ENCODE results near the gene CCNI. TPM values are rescaled to one million over a fixed set of nuclear protein-coding genes. Genes with fewer than 3 reads are reported as not detected.
A peak's percentile ranks its signal among the peaks of the same experiment; 100 is the strongest.

CCNI gene
- total and polyA plus RNA-seq, 4 experiments from 2014 or later: 226 to 370 (median 356) TPM

- Mint-ChIP-seq H3K9me3 (no peaks in the 10 kb centered on the region), H3K4me3 (no peak overlapping the region), H3K27me3 (no peaks in the 10 kb centered on the region), H3K36me3 (peaks cover 29 to 69% of the 10 kb centered on the region in 2 donors), H3K4me1 (peaks cover 13 to 29% (median 19%) of the 10 kb centered on the region in 4 donors), H3K27ac (peak overlapping the region in 3 of 7 donors; percentile 12 to 58 (median 13))
- Histone ChIP-seq H3K9me3 (ENCODE audit: control insufficient read depth in 1 of 2, low read length in 2 of 2) (no peaks in the 10 kb centered on the region), H3K4me3 (ENCODE audit: low read length in 2 of 2) (no peak overlapping the region), H3K27ac (ENCODE audit: low read depth, low read length) (no peak overlapping the region), H3K27me3 (ENCODE audit: insufficient read depth, low read length) (no peaks in the 10 kb centered on the region), H3K4me1 (ENCODE audit: insufficient read depth, low read length) (peaks cover 20% of the 10 kb centered on the region), H3K36me3 (ENCODE audit: insufficient read depth, low read length) (peaks cover 50% of the 10 kb centered on the region)
- DNase-seq: no peak
- intact Hi-C loops (cut with micrococcal nuclease): no loop called here
- CTCF ChIA-PET (ENCODE audit: partially characterized antibody): interaction anchor here (1.8 to 3.2 kb wide), 2 partner anchors 11 to 140 kb away, joined by 5 to 7 read pairs; no protein-coding TSS in a partner anchor
- POLR2A ChIA-PET (ENCODE audit: partially characterized antibody): interaction anchor here (1.4 kb wide), 1 partner anchor 10 kb away, joined by 4 read pairs; no protein-coding TSS in a partner anchor
These were observed 12.9 kb downstream of the CCNI start for GRCh38 chr4:77062856-77063255.

GRCh38 chr4:77052352-77052751 is 23.4 kb downstream of the CCNI start:
- POLR2A ChIA-PET (ENCODE audit: partially characterized antibody): interaction anchor here (1.0 to 2.7 kb wide), 3 partner anchors 21 to 29 kb away, joined by 3 to 7 read pairs (median 4); no protein-coding TSS in a partner anchor
- DNase-seq: peak in 4 of 5 donors; percentile 38 to 59 (median 42)
- Histone ChIP-seq H3K4me1 (ENCODE audit: insufficient read depth, low read length) (no peaks in the 10 kb centered on the region), H3K27me3 (ENCODE audit: insufficient read depth, low read length) (no peaks in the 10 kb centered on the region), H3K36me3 (ENCODE audit: insufficient read depth, low read length) (peaks cover 62% of the 10 kb centered on the region), H3K27ac (ENCODE audit: low read depth, low read length) (no peak overlapping the region), H3K4me3 (ENCODE audit: low read length in 2 of 2) (no peak overlapping the region), H3K9me3 (ENCODE audit: control insufficient read depth in 1 of 2, low read length in 2 of 2) (no peaks in the 10 kb centered on the region)
- Mint-ChIP-seq H3K27me3 (no peaks in the 10 kb centered on the region), H3K27ac (peak overlapping the region in 6 of 7 donors; percentile 61 to 70 (median 68)), H3K9me3 (no peaks in the 10 kb centered on the region), H3K4me3 (no peak overlapping the region), H3K4me1 (peaks cover 0 to 15% (median 5%) of the 10 kb centered on the region in 4 donors), H3K36me3 (peaks cover 42 to 72% of the 10 kb centered on the region in 2 donors)
- intact Hi-C loops (cut with micrococcal nuclease): loop anchor here (1.0 to 2.0 kb wide), 2 partner anchors 20 to 151 kb away; no protein-coding TSS in a partner anchor
- CTCF ChIA-PET (ENCODE audit: partially characterized antibody): interaction anchor here (0.7 to 9.5 kb wide), 19 partner anchors 7 to 155 kb away, joined by 3 to 148 read pairs (median 6); no protein-coding TSS in a partner anchor

DNA sequence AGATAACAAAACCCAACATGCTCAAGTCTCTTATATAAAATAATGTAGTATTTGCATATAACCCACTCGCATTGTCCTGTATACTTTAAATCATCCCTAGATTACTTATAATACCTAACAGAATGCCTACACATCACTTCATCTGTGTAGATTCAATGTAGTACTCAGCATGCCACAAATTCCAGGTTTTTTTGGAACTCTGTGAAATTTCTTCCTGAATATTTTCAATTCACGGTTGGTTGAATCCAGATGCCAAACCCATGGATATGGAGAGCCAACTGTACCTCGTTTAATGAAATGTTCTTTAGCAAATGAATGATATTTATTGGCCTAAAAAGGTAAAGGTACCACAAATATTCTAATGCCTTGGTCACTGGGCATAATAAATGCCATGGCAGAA is 24.8 kb downstream of the CCNI start:
- H3K27ac Mint-ChIP-seq: peak overlapping the region in 3 of 7 donors; percentile 10 to 58 (median 29)
- Histone ChIP-seq H3K27me3 (ENCODE audit: insufficient read depth, low read length) (no peaks in the 10 kb centered on the region), H3K4me1 (ENCODE audit: insufficient read depth, low read length) (no peaks in the 10 kb centered on the region), H3K4me3 (ENCODE audit: low read length in 2 of 2) (no peak overlapping the region), H3K9me3 (ENCODE audit: control insufficient read depth in 1 of 2, low read length in 2 of 2) (no peaks in the 10 kb centered on the region), H3K27ac (ENCODE audit: low read depth, low read length) (no peak overlapping the region), H3K36me3 (ENCODE audit: insufficient read depth, low read length) (peaks cover 54% of the 10 kb centered on the region)
- no peaks in the 10 kb centered on the region for H3K9me3 Mint-ChIP-seq
- H3K4me1 Mint-ChIP-seq: peaks cover 0 to 8% (median 3%) of the 10 kb centered on the region in 4 donors
- no peak overlapping the region for H3K4me3 Mint-ChIP-seq
- ChIA-PET POLR2A (ENCODE audit: partially characterized antibody) (no interaction called here), CTCF (ENCODE audit: partially characterized antibody) (interaction anchor here (1.3 to 9.5 kb wide), 5 partner anchors 19 to 157 kb away, joined by 3 to 148 read pairs (median 10); no protein-coding TSS in a partner anchor)
- H3K36me3 Mint-ChIP-seq: peaks cover 33 to 76% of the 10 kb centered on the region in 2 donors
- DNase-seq: no peak
- intact Hi-C loops (cut with micrococcal nuclease): no loop called here
- H3K27me3 Mint-ChIP-seq: no peaks in the 10 kb centered on the region

DNA sequence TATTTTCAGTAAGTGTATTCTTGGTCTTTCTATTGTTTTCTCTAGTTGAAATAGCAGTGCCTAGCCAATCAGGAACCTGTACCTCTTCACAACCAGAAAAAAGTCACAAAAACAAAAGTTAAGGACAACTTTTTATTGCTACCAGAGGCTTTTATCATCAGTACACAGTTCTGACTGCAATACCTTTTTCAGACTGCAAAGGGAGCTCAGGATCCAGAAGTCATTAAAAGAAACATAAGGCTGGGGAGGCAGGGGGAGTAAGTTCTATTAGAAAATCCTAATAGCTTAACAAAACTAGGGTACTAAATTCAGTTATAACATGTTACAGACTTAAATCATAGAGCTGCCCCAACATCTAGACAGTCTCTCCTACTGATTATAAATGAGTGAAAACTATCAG is 28.8 kb downstream of the CCNI start:
- H3K4me1 Mint-ChIP-seq: peaks cover 3 to 10% (median 8%) of the 10 kb centered on the region in 4 donors
- CTCF ChIA-PET (ENCODE audit: partially characterized antibody): interaction anchor here (0.5 to 5.7 kb wide), 9 partner anchors 12 to 514 kb away, joined by 3 to 75 read pairs (median 4); no protein-coding TSS in a partner anchor
- Histone ChIP-seq H3K4me3 (ENCODE audit: low read length in 2 of 2) (no peak overlapping the region), H3K27me3 (ENCODE audit: insufficient read depth, low read length) (no peaks in the 10 kb centered on the region), H3K36me3 (ENCODE audit: insufficient read depth, low read length) (peaks cover 27% of the 10 kb centered on the region), H3K27ac (ENCODE audit: low read depth, low read length) (no peak overlapping the region), H3K4me1 (ENCODE audit: insufficient read depth, low read length) (peaks cover 9% of the 10 kb centered on the region), H3K9me3 (ENCODE audit: control insufficient read depth in 1 of 2, low read length in 2 of 2) (no peaks in the 10 kb centered on the region)
- no peaks in the 10 kb centered on the region for H3K27me3 Mint-ChIP-seq
- peak overlapping the region in 4 of 7 donors; percentile 2 to 85 (median 62) for H3K27ac Mint-ChIP-seq
- intact Hi-C loops (cut with micrococcal nuclease): loop anchor here (1.0 to 10.0 kb wide), 4 partner anchors 150 to 616 kb away; partner anchors contain the start of gene SOWAHB
- no peaks in the 10 kb centered on the region for H3K9me3 Mint-ChIP-seq
- POLR2A ChIA-PET (ENCODE audit: partially characterized antibody): interaction anchor here (0.6 to 1.0 kb wide), 2 partner anchors 38 to 48 kb away, joined by 4 to 5 read pairs; no protein-coding TSS in a partner anchor
- H3K36me3 Mint-ChIP-seq: peaks cover 24 to 53% of the 10 kb centered on the region in 2 donors
- H3K4me3 Mint-ChIP-seq: no peak overlapping the region
- DNase-seq: no peak

- Histone ChIP-seq H3K27me3 (ENCODE audit: insufficient read depth, low read length) (no peaks in the 10 kb centered on the region), H3K36me3 (ENCODE audit: insufficient read depth, low read length) (peaks cover 16% of the 10 kb centered on the region), H3K27ac (ENCODE audit: low read depth, low read length) (no peak overlapping the region), H3K9me3 (ENCODE audit: control insufficient read depth in 1 of 2, low read length in 2 of 2) (no peaks in the 10 kb centered on the region), H3K4me1 (ENCODE audit: insufficient read depth, low read length) (peaks cover 9% of the 10 kb centered on the region), H3K4me3 (ENCODE audit: low read length in 2 of 2) (no peak overlapping the region)
- Mint-ChIP-seq H3K27me3 (no peaks in the 10 kb centered on the region), H3K4me3 (no peak overlapping the region), H3K9me3 (no peaks in the 10 kb centered on the region), H3K4me1 (peaks cover 3 to 10% (median 8%) of the 10 kb centered on the region in 4 donors), H3K27ac (peak overlapping the region in 4 of 7 donors; percentile 1 to 85 (median 74)), H3K36me3 (peaks cover 17 to 42% of the 10 kb centered on the region in 2 donors)
- ChIA-PET CTCF (ENCODE audit: partially characterized antibody) (interaction anchor here (0.6 to 5.7 kb wide), 44 partner anchors 8 to 290 kb away, joined by 3 to 75 read pairs (median 4); no protein-coding TSS in a partner anchor), POLR2A (ENCODE audit: partially characterized antibody) (interaction anchor here (1.4 to 2.2 kb wide), 3 partner anchors 51 to 158 kb away, joined by 4 to 8 read pairs (median 5); partner anchors contain the start of gene SEPTIN11)
- DNase-seq: no peak
- intact Hi-C loops (cut with micrococcal nuclease): loop anchor here (2.0 to 10.0 kb wide), 3 partner anchors 148 to 535 kb away; partner anchors contain the start of gene SOWAHB
These were observed 30.3 kb downstream of the CCNI start for GRCh38 chr4:77045490-77045889.

GRCh38 chr4:77044461-77045150 is 31.2 kb downstream of the CCNI start:
- intact Hi-C loops (cut with micrococcal nuclease): loop anchor here (1.0 to 10.0 kb wide), 5 partner anchors 50 to 534 kb away; partner anchors contain the start of genes SEPTIN11 and SOWAHB
- no peak overlapping the region for H3K4me3 Mint-ChIP-seq
- peaks cover 11 to 34% of the 10 kb centered on the region in 2 donors for H3K36me3 Mint-ChIP-seq
- H3K27ac Mint-ChIP-seq: peak overlapping the region in 6 of 7 donors; percentile 1 to 83 (median 50)
- H3K4me1 Mint-ChIP-seq: peaks cover 5 to 10% (median 8%) of the 10 kb centered on the region in 4 donors
- no peak overlapping the region for H3K27ac ChIP-seq (ENCODE audit: low read depth, low read length)
- peak in 4 of 5 donors; percentile 28 to 38 (median 32) for DNase-seq
- H3K4me3 ChIP-seq (ENCODE audit: low read length in 2 of 2): no peak overlapping the region
- CTCF ChIA-PET (ENCODE audit: partially characterized antibody): interaction anchor here (0.6 to 5.7 kb wide), 44 partner anchors 9 to 285 kb away, joined by 3 to 75 read pairs (median 4); no protein-coding TSS in a partner anchor
- H3K9me3 ChIP-seq (ENCODE audit: control insufficient read depth in 1 of 2, low read length in 2 of 2): no peaks in the 10 kb centered on the region
- POLR2A ChIA-PET (ENCODE audit: partially characterized antibody): interaction anchor here (0.9 to 2.2 kb wide), 4 partner anchors 27 to 95 kb away, joined by 3 to 8 read pairs (median 4); partner anchors contain the start of gene SEPTIN11
- no peaks in the 10 kb centered on the region for H3K27me3 Mint-ChIP-seq
- H3K36me3 ChIP-seq (ENCODE audit: insufficient read depth, low read length): peaks cover 9% of the 10 kb centered on the region
- peaks cover 9% of the 10 kb centered on the region for H3K4me1 ChIP-seq (ENCODE audit: insufficient read depth, low read length)
- H3K27me3 ChIP-seq (ENCODE audit: insufficient read depth, low read length): no peaks in the 10 kb centered on the region
- no peaks in the 10 kb centered on the region for H3K9me3 Mint-ChIP-seq

Measured in CD4-positive, alpha-beta memory T cell (primary cell).